Measurements from ENCODE around the gene RTN3.

Gene RTN3

DNA sequence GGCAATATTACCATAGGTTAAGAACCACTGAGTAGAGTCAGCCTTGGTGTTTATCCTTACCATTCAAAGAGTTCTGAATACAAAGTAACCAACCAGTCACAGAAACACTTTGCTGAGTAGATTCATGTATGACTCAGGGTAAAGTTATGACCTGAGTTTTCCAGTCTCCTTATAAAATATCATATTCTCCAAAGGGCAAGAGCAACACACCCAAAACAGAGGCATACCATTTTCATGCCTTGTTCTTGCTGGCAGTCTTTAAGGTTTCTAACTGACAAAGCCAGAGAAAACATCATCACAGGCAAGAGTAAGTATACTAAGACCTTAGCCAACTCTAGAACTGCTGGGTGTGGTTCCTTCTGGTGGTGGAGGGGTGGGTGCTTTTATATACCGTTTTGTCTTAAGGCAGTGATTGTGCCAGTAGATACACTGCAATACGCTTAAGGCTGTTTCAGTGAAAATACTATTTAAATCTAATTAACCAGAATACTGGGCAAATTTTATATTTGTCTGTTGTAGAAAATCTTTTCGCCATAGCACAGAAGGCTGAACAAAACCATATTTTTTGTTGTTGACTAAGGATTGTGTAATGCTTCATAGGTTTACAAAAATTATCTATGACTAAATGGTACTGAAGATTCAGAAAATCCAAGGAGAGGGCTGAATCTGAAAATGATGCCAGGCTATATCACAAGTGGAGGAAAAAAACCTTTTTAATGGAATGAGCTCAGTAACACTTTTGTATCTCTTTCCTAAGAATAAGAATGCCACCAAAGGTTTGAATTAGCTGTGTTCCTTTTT, 13.1 kb upstream of the RTN3 start:
- ATAC-seq, result peak; percentile 58
- TF ChIP-seq, protein P1, sequence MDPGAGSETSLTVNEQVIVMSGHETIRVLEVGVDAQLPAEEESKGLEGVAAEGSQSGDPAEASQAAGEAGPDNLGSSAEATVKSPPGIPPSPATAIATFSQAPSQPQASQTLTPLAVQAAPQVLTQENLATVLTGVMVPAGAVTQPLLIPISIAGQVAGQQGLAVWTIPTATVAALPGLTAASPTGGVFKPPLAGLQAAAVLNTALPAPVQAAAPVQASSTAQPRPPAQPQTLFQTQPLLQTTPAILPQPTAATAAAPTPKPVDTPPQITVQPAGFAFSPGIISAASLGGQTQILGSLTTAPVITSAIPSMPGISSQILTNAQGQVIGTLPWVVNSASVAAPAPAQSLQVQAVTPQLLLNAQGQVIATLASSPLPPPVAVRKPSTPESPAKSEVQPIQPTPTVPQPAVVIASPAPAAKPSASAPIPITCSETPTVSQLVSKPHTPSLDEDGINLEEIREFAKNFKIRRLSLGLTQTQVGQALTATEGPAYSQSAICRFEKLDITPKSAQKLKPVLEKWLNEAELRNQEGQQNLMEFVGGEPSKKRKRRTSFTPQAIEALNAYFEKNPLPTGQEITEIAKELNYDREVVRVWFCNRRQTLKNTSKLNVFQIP (CRISPR knock-in tag; IDR thresholded peaks at IDR 0.05; ENCODE audit: borderline replicate concordance, low read depth), result no peak
- TF ChIP-seq, protein P2, sequence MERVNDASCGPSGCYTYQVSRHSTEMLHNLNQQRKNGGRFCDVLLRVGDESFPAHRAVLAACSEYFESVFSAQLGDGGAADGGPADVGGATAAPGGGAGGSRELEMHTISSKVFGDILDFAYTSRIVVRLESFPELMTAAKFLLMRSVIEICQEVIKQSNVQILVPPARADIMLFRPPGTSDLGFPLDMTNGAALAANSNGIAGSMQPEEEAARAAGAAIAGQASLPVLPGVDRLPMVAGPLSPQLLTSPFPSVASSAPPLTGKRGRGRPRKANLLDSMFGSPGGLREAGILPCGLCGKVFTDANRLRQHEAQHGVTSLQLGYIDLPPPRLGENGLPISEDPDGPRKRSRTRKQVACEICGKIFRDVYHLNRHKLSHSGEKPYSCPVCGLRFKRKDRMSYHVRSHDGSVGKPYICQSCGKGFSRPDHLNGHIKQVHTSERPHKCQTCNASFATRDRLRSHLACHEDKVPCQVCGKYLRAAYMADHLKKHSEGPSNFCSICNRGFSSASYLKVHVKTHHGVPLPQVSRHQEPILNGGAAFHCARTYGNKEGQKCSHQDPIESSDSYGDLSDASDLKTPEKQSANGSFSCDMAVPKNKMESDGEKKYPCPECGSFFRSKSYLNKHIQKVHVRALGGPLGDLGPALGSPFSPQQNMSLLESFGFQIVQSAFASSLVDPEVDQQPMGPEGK (CRISPR knock-in tag; IDR thresholded peaks at IDR 0.05; ENCODE audit: borderline replicate concordance), result no peak
- TF ChIP-seq ZNF70 (CRISPR knock-in tag; IDR thresholded peaks at IDR 0.05) (no peak), TOX (CRISPR knock-in tag; IDR thresholded peaks at IDR 0.05; ENCODE audit: borderline replicate concordance) (no peak), GLIS3 (CRISPR knock-in tag; IDR thresholded peaks at IDR 0.05) (no peak), RARB (CRISPR knock-in tag; IDR thresholded peaks at IDR 0.05) (no peak), ZFP30 (CRISPR knock-in tag; IDR thresholded peaks at IDR 0.05) (no peak), ZFP3 (CRISPR knock-in tag; IDR thresholded peaks at IDR 0.05) (no peak), BACH2 (CRISPR knock-in tag; IDR thresholded peaks at IDR 0.05; ENCODE audit: borderline replicate concordance) (no peak), ISL1 (CRISPR knock-in tag; IDR thresholded peaks at IDR 0.05) (no peak), ARNTL (CRISPR knock-in tag; IDR thresholded peaks at IDR 0.05; ENCODE audit: borderline replicate concordance, low read depth) (no peak), ZNF565 (CRISPR knock-in tag; conservative IDR thresholded peaks at IDR 0.05; ENCODE audit: low read depth) (no peak), CSDC2 (CRISPR knock-in tag; IDR thresholded peaks at IDR 0.05) (no peak)
- TF ChIP-seq, protein P3, sequence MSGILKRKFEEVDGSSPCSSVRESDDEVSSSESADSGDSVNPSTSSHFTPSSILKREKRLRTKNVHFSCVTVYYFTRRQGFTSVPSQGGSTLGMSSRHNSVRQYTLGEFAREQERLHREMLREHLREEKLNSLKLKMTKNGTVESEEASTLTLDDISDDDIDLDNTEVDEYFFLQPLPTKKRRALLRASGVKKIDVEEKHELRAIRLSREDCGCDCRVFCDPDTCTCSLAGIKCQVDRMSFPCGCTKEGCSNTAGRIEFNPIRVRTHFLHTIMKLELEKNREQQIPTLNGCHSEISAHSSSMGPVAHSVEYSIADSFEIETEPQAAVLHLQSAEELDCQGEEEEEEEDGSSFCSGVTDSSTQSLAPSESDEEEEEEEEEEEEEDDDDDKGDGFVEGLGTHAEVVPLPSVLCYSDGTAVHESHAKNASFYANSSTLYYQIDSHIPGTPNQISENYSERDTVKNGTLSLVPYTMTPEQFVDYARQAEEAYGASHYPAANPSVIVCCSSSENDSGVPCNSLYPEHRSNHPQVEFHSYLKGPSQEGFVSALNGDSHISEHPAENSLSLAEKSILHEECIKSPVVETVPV (CRISPR knock-in tag; IDR thresholded peaks at IDR 0.05), result no peak
- TF ChIP-seq, protein P4, sequence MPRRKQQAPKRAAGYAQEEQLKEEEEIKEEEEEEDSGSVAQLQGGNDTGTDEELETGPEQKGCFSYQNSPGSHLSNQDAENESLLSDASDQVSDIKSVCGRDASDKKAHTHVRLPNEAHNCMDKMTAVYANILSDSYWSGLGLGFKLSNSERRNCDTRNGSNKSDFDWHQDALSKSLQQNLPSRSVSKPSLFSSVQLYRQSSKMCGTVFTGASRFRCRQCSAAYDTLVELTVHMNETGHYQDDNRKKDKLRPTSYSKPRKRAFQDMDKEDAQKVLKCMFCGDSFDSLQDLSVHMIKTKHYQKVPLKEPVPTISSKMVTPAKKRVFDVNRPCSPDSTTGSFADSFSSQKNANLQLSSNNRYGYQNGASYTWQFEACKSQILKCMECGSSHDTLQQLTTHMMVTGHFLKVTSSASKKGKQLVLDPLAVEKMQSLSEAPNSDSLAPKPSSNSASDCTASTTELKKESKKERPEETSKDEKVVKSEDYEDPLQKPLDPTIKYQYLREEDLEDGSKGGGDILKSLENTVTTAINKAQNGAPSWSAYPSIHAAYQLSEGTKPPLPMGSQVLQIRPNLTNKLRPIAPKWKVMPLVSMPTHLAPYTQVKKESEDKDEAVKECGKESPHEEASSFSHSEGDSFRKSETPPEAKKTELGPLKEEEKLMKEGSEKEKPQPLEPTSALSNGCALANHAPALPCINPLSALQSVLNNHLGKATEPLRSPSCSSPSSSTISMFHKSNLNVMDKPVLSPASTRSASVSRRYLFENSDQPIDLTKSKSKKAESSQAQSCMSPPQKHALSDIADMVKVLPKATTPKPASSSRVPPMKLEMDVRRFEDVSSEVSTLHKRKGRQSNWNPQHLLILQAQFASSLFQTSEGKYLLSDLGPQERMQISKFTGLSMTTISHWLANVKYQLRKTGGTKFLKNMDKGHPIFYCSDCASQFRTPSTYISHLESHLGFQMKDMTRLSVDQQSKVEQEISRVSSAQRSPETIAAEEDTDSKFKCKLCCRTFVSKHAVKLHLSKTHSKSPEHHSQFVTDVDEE (CRISPR knock-in tag; IDR thresholded peaks at IDR 0.05), result no peak
- TF ChIP-seq, protein P5, sequence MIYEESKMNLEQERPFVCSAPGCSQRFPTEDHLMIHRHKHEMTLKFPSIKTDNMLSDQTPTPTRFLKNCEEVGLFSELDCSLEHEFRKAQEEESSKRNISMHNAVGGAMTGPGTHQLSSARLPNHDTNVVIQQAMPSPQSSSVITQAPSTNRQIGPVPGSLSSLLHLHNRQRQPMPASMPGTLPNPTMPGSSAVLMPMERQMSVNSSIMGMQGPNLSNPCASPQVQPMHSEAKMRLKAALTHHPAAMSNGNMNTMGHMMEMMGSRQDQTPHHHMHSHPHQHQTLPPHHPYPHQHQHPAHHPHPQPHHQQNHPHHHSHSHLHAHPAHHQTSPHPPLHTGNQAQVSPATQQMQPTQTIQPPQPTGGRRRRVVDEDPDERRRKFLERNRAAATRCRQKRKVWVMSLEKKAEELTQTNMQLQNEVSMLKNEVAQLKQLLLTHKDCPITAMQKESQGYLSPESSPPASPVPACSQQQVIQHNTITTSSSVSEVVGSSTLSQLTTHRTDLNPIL (CRISPR knock-in tag; IDR thresholded peaks at IDR 0.05; ENCODE audit: low read depth), result no peak

DNA sequence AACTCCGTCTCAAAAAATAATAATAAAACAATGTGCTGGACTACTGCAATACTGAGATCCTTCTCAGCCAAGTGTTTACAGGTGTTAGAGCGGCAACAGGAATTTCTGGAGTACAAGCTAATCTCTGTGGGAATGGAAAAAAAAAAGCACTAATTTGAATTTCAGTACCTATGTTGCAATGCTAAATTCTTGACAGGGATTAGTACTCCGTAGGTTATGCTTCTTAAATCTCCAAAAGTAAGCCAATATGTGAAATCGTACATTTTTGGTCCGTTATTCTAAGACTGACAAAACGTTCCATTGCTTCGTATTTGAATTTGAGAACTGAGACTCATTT, 11.2 kb upstream of the RTN3 start:
- ATAC-seq, result no peak
- TF ChIP-seq, protein P3 (CRISPR knock-in tag; IDR thresholded peaks at IDR 0.05), result no peak
- TF ChIP-seq TCF4 (CRISPR knock-in tag; IDR thresholded peaks at IDR 0.05; ENCODE audit: borderline replicate concordance) (no peak), TOX (CRISPR knock-in tag; IDR thresholded peaks at IDR 0.05; ENCODE audit: borderline replicate concordance) (no peak), OSR1 (CRISPR knock-in tag; IDR thresholded peaks at IDR 0.05) (no peak), ZNF565 (CRISPR knock-in tag; conservative IDR thresholded peaks at IDR 0.05; ENCODE audit: low read depth) (no peak), CSDC2 (CRISPR knock-in tag; IDR thresholded peaks at IDR 0.05) (no peak), BACH2 (CRISPR knock-in tag; IDR thresholded peaks at IDR 0.05; ENCODE audit: borderline replicate concordance) (no peak), ZFP3 (CRISPR knock-in tag; IDR thresholded peaks at IDR 0.05) (no peak), ZNF8 (CRISPR knock-in tag; IDR thresholded peaks at IDR 0.05) (no peak), ZC3H10 (CRISPR knock-in tag; IDR thresholded peaks at IDR 0.05) (no peak)
- TF ChIP-seq, protein P1 (CRISPR knock-in tag; IDR thresholded peaks at IDR 0.05; ENCODE audit: borderline replicate concordance, low read depth), result no peak
- TF ChIP-seq, protein P4 (CRISPR knock-in tag; IDR thresholded peaks at IDR 0.05), result no peak
- TF ChIP-seq, protein P2 (CRISPR knock-in tag; IDR thresholded peaks at IDR 0.05; ENCODE audit: borderline replicate concordance), result no peak
